ENCODE measurements around the gene CDKN1B. TPM values are rescaled to one million over a fixed set of nuclear protein-coding genes. Genes with fewer than 3 reads are reported as not detected.

CDKN1B gene
- total RNA-seq, 6 experiments from 2014 or later = 18.3 to 28.6 (median 24.5) TPM

MicroRNAs within 50 kb of the gene (microRNA counts, 767-probe panel; counts per million panel counts)
- microRNA hsa-miR-613 = 237 counts per million

Small RNA genes within 50 kb of the gene (microRNA-seq; reads per million reads assigned to microRNA genes)
- gene MIR613 = 0 reads per million in 2 donors

Small RNA genes within 50 kb of the gene (small RNA-seq; reads per million reads assigned to genes)
- gene MIR613 = 0 reads per million in 2 experiments

Other genes with a start within 250 kb of the CDKN1B start
- 10 to 100 TPM; 41.9 to 74.2 (median 48.4) TPM for gene DUSP16, start 154.5 kb upstream of the CDKN1B start, total RNA-seq
- gene CREBL2, start 105.5 kb upstream of the CDKN1B start, total RNA-seq = 10 to 100 TPM; 24.3 to 28.5 (median 26.8) TPM
- under 1 TPM in 1 of 6 experiments, not detected in 5; 0.11 TPM for gene GPR19, start 21.2 kb upstream of the CDKN1B start, total RNA-seq
- 1 to 10 TPM in 4 of 6 experiments, under 1 TPM in 2; 0.27 to 5.6 (median 1.2) TPM for gene APOLD1, start 68.3 kb downstream of the CDKN1B start, total RNA-seq
- 10 to 100 TPM; 23.8 to 30.2 (median 25.3) TPM for gene DDX47, start 96.0 kb downstream of the CDKN1B start, total RNA-seq
- under 1 TPM; 0.35 to 0.80 (median 0.44) TPM for gene GPRC5A, start 174.2 kb downstream of the CDKN1B start, total RNA-seq
- not detected for gene GPRC5D, start 234.8 kb downstream of the CDKN1B start, total RNA-seq

Measured in right lobe of liver (tissue), 5 donors.